ENCODE measurements around the gene RXRB. TPM values are rescaled to one million over a fixed set of nuclear protein-coding genes. Genes with fewer than 3 reads are reported as not detected.

RXRB gene
- total RNA-seq, 6 experiments from 2014 or later = 37.3 to 41.6 (median 38.3) TPM

DNA sequence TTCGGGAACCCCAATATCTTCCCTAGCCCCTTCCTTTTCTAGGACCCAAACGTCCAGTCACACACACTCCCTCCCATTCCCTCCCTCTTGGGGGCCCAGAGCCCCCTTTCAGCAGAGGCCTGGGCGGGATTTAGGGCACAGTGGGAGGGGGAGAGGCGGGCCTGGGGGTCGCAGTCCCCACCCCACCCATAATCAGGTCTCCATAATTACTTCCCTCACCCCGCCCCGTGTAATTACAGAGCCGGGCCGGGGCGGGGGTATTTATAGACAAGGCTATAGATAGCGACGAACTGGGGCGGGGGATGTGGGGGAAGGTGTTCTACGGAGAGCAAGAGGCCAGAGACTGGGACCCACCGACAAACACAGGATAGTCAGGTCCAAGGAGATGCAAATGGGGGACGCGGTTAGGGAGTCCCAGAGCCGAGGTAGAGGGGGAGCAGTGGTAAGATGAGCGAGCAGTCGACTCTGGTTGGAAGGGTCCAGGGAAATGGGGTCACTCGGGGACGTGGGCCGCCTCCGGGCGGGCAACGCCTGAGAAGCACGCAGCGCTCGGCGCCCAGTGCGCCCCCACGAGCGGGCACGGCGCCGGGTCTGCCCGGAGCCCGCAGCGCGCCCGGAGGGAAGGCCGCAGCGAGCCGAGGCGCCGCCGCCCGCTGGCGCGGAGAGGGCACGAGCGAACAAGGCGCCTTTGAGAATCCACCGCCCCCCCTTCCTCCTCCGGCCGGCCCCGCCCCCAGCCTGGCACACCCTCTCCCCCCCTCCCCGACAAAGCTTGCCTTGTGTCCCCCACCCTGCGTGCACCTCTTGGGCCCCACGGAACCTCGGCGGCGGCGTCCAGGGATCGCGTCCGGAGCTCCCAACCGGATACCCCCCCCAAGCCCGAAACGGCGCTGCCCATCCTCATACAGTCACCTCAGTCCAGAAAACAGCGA, 7.5 kb downstream of the RXRB start:
- TF ChIP-seq, protein P1, sequence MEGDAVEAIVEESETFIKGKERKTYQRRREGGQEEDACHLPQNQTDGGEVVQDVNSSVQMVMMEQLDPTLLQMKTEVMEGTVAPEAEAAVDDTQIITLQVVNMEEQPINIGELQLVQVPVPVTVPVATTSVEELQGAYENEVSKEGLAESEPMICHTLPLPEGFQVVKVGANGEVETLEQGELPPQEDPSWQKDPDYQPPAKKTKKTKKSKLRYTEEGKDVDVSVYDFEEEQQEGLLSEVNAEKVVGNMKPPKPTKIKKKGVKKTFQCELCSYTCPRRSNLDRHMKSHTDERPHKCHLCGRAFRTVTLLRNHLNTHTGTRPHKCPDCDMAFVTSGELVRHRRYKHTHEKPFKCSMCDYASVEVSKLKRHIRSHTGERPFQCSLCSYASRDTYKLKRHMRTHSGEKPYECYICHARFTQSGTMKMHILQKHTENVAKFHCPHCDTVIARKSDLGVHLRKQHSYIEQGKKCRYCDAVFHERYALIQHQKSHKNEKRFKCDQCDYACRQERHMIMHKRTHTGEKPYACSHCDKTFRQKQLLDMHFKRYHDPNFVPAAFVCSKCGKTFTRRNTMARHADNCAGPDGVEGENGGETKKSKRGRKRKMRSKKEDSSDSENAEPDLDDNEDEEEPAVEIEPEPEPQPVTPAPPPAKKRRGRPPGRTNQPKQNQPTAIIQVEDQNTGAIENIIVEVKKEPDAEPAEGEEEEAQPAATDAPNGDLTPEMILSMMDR (IDR thresholded peaks at IDR 0.05) = no peak
- Mint-ChIP-seq H3K27me3 (ENCODE audit: insufficient read depth) (peaks cover 22% of the 10 kb centered on the region), H3K4me1 (ENCODE audit: low read depth) (peaks cover 9% of the 10 kb centered on the region), H3K27ac (no peak overlapping the region), H3K36me3 (ENCODE audit: low read depth) (peaks cover 25% of the 10 kb centered on the region), H3K9me3 (no peaks in the 10 kb centered on the region), H3K4me3 (no peak overlapping the region)
- no peak for DNase-seq

- H3K9me3 Mint-ChIP-seq = no peaks in the 10 kb centered on the region
- no peak for DNase-seq
- H3K27me3 Mint-ChIP-seq (ENCODE audit: insufficient read depth) = peaks cover 22% of the 10 kb centered on the region
- H3K36me3 Mint-ChIP-seq (ENCODE audit: low read depth) = peaks cover 22% of the 10 kb centered on the region
- no peak within 1 kb of the TSS for H3K4me3 Mint-ChIP-seq
- H3K27ac Mint-ChIP-seq = no peak within 1 kb of the TSS
- peaks cover under 1% of the 10 kb centered on the region for H3K4me1 Mint-ChIP-seq (ENCODE audit: low read depth)
- TF ChIP-seq, protein P1 (IDR thresholded peaks at IDR 0.05) = no peak
These were observed 8.3 kb downstream of the RXRB start, which contains the start of gene COL11A2 for GRCh38 chr6:33192105-33192646. COL11A2 (minus strand) TSS chr6:33192467; CDS start chr6:33192240, 227 bp downstream.

GRCh38 chr6:33191383-33192104, 8.9 kb downstream of the RXRB start:
- H3K4me1 Mint-ChIP-seq (ENCODE audit: low read depth) = no peaks in the 10 kb centered on the region
- H3K27ac Mint-ChIP-seq = no peak overlapping the region
- no peaks in the 10 kb centered on the region for H3K9me3 Mint-ChIP-seq
- peaks cover 22% of the 10 kb centered on the region for H3K27me3 Mint-ChIP-seq (ENCODE audit: insufficient read depth)
- TF ChIP-seq, protein P1 (IDR thresholded peaks at IDR 0.05) = no peak
- H3K36me3 Mint-ChIP-seq (ENCODE audit: low read depth) = peaks cover 19% of the 10 kb centered on the region
- no peak for DNase-seq
- no peak overlapping the region for H3K4me3 Mint-ChIP-seq

- Mint-ChIP-seq H3K4me3 (no peak overlapping the region), H3K27ac (no peak overlapping the region), H3K4me1 (ENCODE audit: low read depth) (no peaks in the 10 kb centered on the region), H3K9me3 (no peaks in the 10 kb centered on the region), H3K27me3 (ENCODE audit: insufficient read depth) (peaks cover 22% of the 10 kb centered on the region), H3K36me3 (ENCODE audit: low read depth) (peaks cover 13% of the 10 kb centered on the region)
- no peak for DNase-seq
- TF ChIP-seq, protein P1 (IDR thresholded peaks at IDR 0.05) = no peak
These were observed 9.9 kb downstream of the RXRB start for GRCh38 chr6:33190504-33191107.
